Measurements from ENCODE around the gene GATAD2A. TPM values are rescaled to one million over a fixed set of nuclear protein-coding genes. Genes with fewer than 3 reads are reported as not detected.

The GATAD2A gene
- polyA plus RNA-seq, 1 experiment, result 22.0 TPM

- no peak for TF ChIP-seq CTCF (IDR thresholded peaks at IDR 0.05; ENCODE audit: low read depth, low read length)
- Histone ChIP-seq H3K4me3 (ENCODE audit: low read depth, low read length) (no peak overlapping the region), H3K27ac (ENCODE audit: low read depth, low read length) (no peak overlapping the region), H3K9me3 (ENCODE audit: control insufficient read depth, insufficient read depth, low read length) (no peaks in the 10 kb centered on the region; the same call in 1 of the 2 replicates), H3K27me3 (ENCODE audit: control insufficient read depth, insufficient read depth, low read length) (no peaks in the 10 kb centered on the region)
- POLR2A ChIA-PET, result no interaction called here
- CTCF ChIA-PET, result interaction anchor here (1.1 kb wide), 1 partner anchor 29 kb away, joined by 3 read pairs; no protein-coding TSS in a partner anchor
- no peak for DNase-seq (ENCODE audit: low read depth, low spot score)
Measured at GRCh38 chr19:19446655-19447437, 41.4 kb downstream of the GATAD2A start.

- Histone ChIP-seq H3K27ac (ENCODE audit: low read depth, low read length) (peak overlapping the region; percentile 21), H3K9me3 (ENCODE audit: control insufficient read depth, insufficient read depth, low read length) (no peaks in the 10 kb centered on the region; the same call in 1 of the 2 replicates), H3K27me3 (ENCODE audit: control insufficient read depth, insufficient read depth, low read length) (no peaks in the 10 kb centered on the region), H3K4me3 (ENCODE audit: low read depth, low read length) (no peak overlapping the region)
- ChIA-PET POLR2A (no interaction called here), CTCF (no interaction called here)
- no peak for DNase-seq (ENCODE audit: low read depth, low spot score)
- no peak for TF ChIP-seq CTCF (IDR thresholded peaks at IDR 0.05; ENCODE audit: low read depth, low read length)
Measured at GRCh38 chr19:19447536-19448237, 42.2 kb downstream of the GATAD2A start.

GRCh38 chr19:19448238-19448544 is 42.7 kb downstream of the GATAD2A start:
- no peak for TF ChIP-seq CTCF (IDR thresholded peaks at IDR 0.05; ENCODE audit: low read depth, low read length)

GRCh38 chr19:19451429-19452242 is 46.2 kb downstream of the GATAD2A start:
- POLR2A ChIA-PET, result no interaction called here
- TF ChIP-seq CTCF (IDR thresholded peaks at IDR 0.05; ENCODE audit: low read depth, low read length), result no peak

More at GRCh38 chr19:19448238-19448544, 42.7 kb downstream of the GATAD2A start:
- ChIA-PET CTCF (no interaction called here), POLR2A (no interaction called here)
- Histone ChIP-seq H3K4me3 (ENCODE audit: low read depth, low read length) (no peak overlapping the region), H3K27ac (ENCODE audit: low read depth, low read length) (no peak overlapping the region), H3K9me3 (ENCODE audit: control insufficient read depth, insufficient read depth, low read length) (no peaks in the 10 kb centered on the region; the same call in 1 of the 2 replicates), H3K27me3 (ENCODE audit: control insufficient read depth, insufficient read depth, low read length) (no peaks in the 10 kb centered on the region)
- DNase-seq (ENCODE audit: low read depth, low spot score), result no peak

More at GRCh38 chr19:19451429-19452242, 46.2 kb downstream of the GATAD2A start:
- CTCF ChIA-PET, result no interaction called here
- Histone ChIP-seq H3K27ac (ENCODE audit: low read depth, low read length) (no peak overlapping the region), H3K4me3 (ENCODE audit: low read depth, low read length) (no peak overlapping the region), H3K27me3 (ENCODE audit: control insufficient read depth, insufficient read depth, low read length) (no peaks in the 10 kb centered on the region), H3K9me3 (ENCODE audit: control insufficient read depth, insufficient read depth, low read length) (no peaks in the 10 kb centered on the region; the same call in 1 of the 2 replicates)
- DNase-seq (ENCODE audit: low read depth, low spot score), result no peak

Measured in AG04450 (cell line).